ENCODE results near the gene CCDC71. TPM values are rescaled to one million over a fixed set of nuclear protein-coding genes. Genes with fewer than 3 reads are reported as not detected.

CCDC71 gene
- total RNA-seq, 4 donors from 2014 or later = 12.4 to 39.3 (median 37.5) TPM

- Histone ChIP-seq H3K27me3 (no peaks in the 10 kb centered on the region), H3K9me3 (no peaks in the 10 kb centered on the region), H3K36me3 (peaks cover 0 to 68% (median 0%) of the 10 kb centered on the region in 3 donors), H3K4me3 (no peak overlapping the region), H3K4me1 (peaks cover 4 to 14% (median 8%) of the 10 kb centered on the region in 4 donors), H3K27ac (no peak overlapping the region)
- TF ChIP-seq, protein P1, sequence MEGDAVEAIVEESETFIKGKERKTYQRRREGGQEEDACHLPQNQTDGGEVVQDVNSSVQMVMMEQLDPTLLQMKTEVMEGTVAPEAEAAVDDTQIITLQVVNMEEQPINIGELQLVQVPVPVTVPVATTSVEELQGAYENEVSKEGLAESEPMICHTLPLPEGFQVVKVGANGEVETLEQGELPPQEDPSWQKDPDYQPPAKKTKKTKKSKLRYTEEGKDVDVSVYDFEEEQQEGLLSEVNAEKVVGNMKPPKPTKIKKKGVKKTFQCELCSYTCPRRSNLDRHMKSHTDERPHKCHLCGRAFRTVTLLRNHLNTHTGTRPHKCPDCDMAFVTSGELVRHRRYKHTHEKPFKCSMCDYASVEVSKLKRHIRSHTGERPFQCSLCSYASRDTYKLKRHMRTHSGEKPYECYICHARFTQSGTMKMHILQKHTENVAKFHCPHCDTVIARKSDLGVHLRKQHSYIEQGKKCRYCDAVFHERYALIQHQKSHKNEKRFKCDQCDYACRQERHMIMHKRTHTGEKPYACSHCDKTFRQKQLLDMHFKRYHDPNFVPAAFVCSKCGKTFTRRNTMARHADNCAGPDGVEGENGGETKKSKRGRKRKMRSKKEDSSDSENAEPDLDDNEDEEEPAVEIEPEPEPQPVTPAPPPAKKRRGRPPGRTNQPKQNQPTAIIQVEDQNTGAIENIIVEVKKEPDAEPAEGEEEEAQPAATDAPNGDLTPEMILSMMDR (IDR thresholded peaks at IDR 0.05) = no peak
- no peak for DNase-seq
Observed at GRCh38 chr3:49122022-49122421, 44.1 kb downstream of the CCDC71 start.

GRCh38 chr3:49121132-49121736 is 44.9 kb downstream of the CCDC71 start:
- Histone ChIP-seq H3K36me3 (peaks cover 0 to 68% (median 0%) of the 10 kb centered on the region in 3 donors), H3K27me3 (no peaks in the 10 kb centered on the region), H3K4me3 (peak overlapping the region; percentile 96 to 100 (median 96)), H3K4me1 (peaks cover 4 to 14% (median 8%) of the 10 kb centered on the region in 4 donors), H3K27ac (peak overlapping the region; percentile 92 to 97 (median 93)), H3K9me3 (no peaks in the 10 kb centered on the region)
- TF ChIP-seq, protein P1 (IDR thresholded peaks at IDR 0.05) = no peak
- TF ChIP-seq POLR2A (IDR thresholded peaks at IDR 0.05) = no peak
- peak in 1 of 3 donors; percentile 49 for DNase-seq

DNA sequence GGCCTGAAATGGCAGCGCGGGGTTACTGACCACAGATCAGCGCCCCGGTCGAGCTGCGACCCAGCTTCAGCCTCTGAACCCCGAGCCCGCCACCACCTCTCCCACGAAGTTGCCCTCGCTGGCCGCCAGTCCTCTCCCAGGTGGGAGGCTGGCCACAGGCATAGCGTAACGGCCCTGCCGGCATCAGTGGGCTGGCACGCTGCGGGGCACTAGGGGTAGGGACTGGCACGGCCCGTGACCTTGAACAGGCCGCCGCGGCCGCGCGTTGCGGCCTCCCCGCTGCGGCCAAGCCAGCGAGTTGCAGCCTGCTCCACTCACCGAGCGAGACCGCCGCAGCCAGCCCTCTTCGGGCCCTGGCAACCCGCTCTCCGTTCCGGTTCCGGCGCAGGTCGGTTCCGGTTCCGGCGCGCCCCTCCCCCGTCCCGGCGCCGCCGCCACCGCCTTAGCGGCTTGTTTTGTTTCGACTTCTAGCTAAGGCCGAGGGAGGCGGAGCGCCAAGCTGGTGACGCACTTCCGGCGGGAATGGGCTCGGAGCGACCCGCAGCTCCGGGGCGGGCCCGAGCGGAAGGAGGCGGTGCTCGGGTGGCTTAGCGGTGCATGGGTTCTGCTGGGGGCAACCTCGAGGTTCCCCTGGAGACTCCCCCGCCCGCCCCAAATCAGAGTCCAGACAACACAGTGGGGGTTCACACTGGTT is 45.5 kb downstream of the CCDC71 start, which contains the start of gene USP19:
USP19 (minus strand) TSS at position 386 of the 694 bp plus-strand sequence. CDS start 1,678 bp downstream, outside the sequence.
- peak; percentile 96 to 98 (median 98) for DNase-seq
- TF ChIP-seq, protein P1 (IDR thresholded peaks at IDR 0.05) = no peak
- peak; percentile 85 for TF ChIP-seq POLR2A (IDR thresholded peaks at IDR 0.05)
- Histone ChIP-seq H3K27me3 (no peaks in the 10 kb centered on the region), H3K27ac (peak within 1 kb of the TSS; percentile 92 to 97 (median 93)), H3K4me1 (peaks cover 4 to 14% (median 8%) of the 10 kb centered on the region in 4 donors), H3K4me3 (peak within 1 kb of the TSS; percentile 96 to 100 (median 96)), H3K36me3 (peaks cover 0 to 68% (median 0%) of the 10 kb centered on the region in 3 donors), H3K9me3 (no peaks in the 10 kb centered on the region)

GRCh38 chr3:49120096-49120437 is 46.1 kb downstream of the CCDC71 start:
- DNase-seq = no peak
- Histone ChIP-seq H3K27ac (peak overlapping the region; percentile 92 to 97 (median 93)), H3K36me3 (peaks cover 0 to 68% (median 0%) of the 10 kb centered on the region in 3 donors), H3K4me3 (peak overlapping the region; percentile 96 to 100 (median 96)), H3K4me1 (peaks cover 4 to 14% (median 8%) of the 10 kb centered on the region in 4 donors), H3K9me3 (no peaks in the 10 kb centered on the region), H3K27me3 (no peaks in the 10 kb centered on the region)
- TF ChIP-seq, protein P1 (IDR thresholded peaks at IDR 0.05) = peak in 1 of 6 experiments; percentile 5
- no peak for TF ChIP-seq POLR2A (IDR thresholded peaks at IDR 0.05)

DNA sequence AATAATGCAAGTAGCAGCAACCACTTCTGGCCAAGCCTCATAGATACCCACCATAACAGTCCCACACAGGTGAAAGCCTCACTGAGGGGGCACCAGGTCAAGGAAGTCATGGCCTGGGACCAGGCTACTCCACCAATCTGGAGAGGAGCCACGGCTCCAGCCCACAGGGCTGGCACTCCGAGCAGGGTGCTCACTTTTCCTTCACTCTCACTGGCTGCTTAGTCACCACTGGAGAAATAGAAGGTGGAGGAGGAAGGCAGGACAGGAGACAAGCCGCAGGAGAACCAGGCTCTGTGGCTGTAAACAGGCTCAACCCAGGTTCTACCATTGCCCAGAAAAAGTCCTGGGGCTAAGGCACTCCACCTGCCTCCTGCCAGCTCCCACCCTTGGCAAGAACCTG is 46.7 kb downstream of the CCDC71 start:
- Histone ChIP-seq H3K36me3 (peaks cover 0 to 68% (median 0%) of the 10 kb centered on the region in 3 donors), H3K4me1 (peaks cover 4 to 14% (median 8%) of the 10 kb centered on the region in 4 donors), H3K27me3 (no peaks in the 10 kb centered on the region), H3K9me3 (no peaks in the 10 kb centered on the region), H3K27ac (peak overlapping the region in 3 of 4 donors; percentile 92 to 97 (median 93)), H3K4me3 (peak overlapping the region in 2 of 4 donors; percentile 97 to 100)
- no peak for DNase-seq
- TF ChIP-seq, protein P1 (IDR thresholded peaks at IDR 0.05) = no peak
- TF ChIP-seq POLR2A (IDR thresholded peaks at IDR 0.05) = no peak

Measured in Peyer's patch (tissue), 4 donors.